T-cell (primary cell): Measurements from ENCODE around the gene TMEM170A. TPM values are rescaled to one million over a fixed set of nuclear protein-coding genes. Genes with fewer than 3 reads are reported as not detected.
A peak's percentile ranks its signal among the peaks of the same experiment; 100 is the strongest.

Experiments used
- ATAC-seq, 4 experiments: fragments of 200-7000 bp in 3 of 4; fragments of 150-1000 bp in 1 of 4; cut with Tn5 transposase; replicated peaks in 1 of 4; 1 replicate in 3 of 4; 2 replicates in 1 of 4; pipeline ENCODE4 v1.10.0; 2021; ENCODE audit warnings: moderate library complexity in 3 of 4, mild to moderate bottlenecking in 2 of 4, moderate number of reproducible peaks in 1 of 4
- CTCF ChIA-PET, 2 donors: fragments of 300-600 bp; sonication (Branson Sonifier 250); formaldehyde crosslinking; loops; one replicate each; lab custom pipeline; 2022; ENCODE audit warnings: antibody characterized with exemption in 2 of 2; lab: Charles Lee
- POLR2A ChIA-PET, 2 donors: fragments of 300-600 bp; sonication (Branson Sonifier 250); formaldehyde crosslinking; loops; one replicate each; lab custom pipeline; 2022; ENCODE audit warnings: antibody characterized with exemption in 2 of 2; lab: Charles Lee
- DNase-seq, 35 experiments: peaks; one replicate each; pipeline versions ENCODE4 v3.0.0 to v3.0.0-alpha.2; 2013 to 2023
- H3K27ac ChIP-seq: one replicate; pipeline ENCODE4 v1.5.1; 2013; ENCODE audit warnings: low read length
- H3K27me3 ChIP-seq, 2 experiments: replicated peaks in 1 of 2; 1 replicate in 1 of 2; 2 replicates in 1 of 2; pipeline versions ENCODE4 v1.6.1 to v1.7.0; 2013; ENCODE audit warnings: low read length in 1 of 2, mixed read lengths in 1 of 2; ENCODE audit not compliant: control insufficient read depth in 2 of 2, insufficient read depth in 2 of 2; ENCODE audit errors: extremely low read depth in 1 of 2
- H3K36me3 ChIP-seq, 2 donors: 1 replicate in 1 of 2; 2 replicates in 1 of 2; pipeline versions ENCODE4 v1.6.1 to v1.7.0; 2013; ENCODE audit warnings: low read length in 1 of 2; ENCODE audit not compliant: control insufficient read depth in 2 of 2, insufficient read depth in 1 of 2; ENCODE audit errors: extremely low read depth in 1 of 2
- H3K4me1 ChIP-seq, 2 experiments: 1 replicate in 1 of 2; 2 replicates in 1 of 2; pipeline versions ENCODE4 v1.6.1 to v1.7.0; 2013; ENCODE audit warnings: low read length in 2 of 2, mixed read lengths in 1 of 2; ENCODE audit not compliant: insufficient read depth in 2 of 2, control insufficient read depth in 1 of 2; ENCODE audit errors: extremely low read depth in 1 of 2
- H3K4me3 ChIP-seq, 2 donors: 1 replicate in 1 of 2; 2 replicates in 1 of 2; pipeline versions ENCODE4 v1.5.1 to v1.7.0; 2013; ENCODE audit warnings: mild to moderate bottlenecking in 2 of 2, low read length in 1 of 2, moderate library complexity in 1 of 2; ENCODE audit not compliant: control insufficient read depth in 1 of 2; ENCODE audit errors: extremely low read depth in 1 of 2
- H3K9me3 ChIP-seq: 2 replicates; pipeline ENCODE4 v1.7.0; 2013
- H3K27ac Mint-ChIP-seq, 2 donors: one replicate each; pipeline ENCODE4 v1.8.0; 2020 to 2021; ENCODE audit warnings: mild to moderate bottlenecking in 2 of 2, mixed read lengths in 2 of 2
- H3K27me3 Mint-ChIP-seq, 2 donors: one replicate each; pipeline ENCODE4 v1.8.0; 2021 to 2022; ENCODE audit warnings: mixed read lengths in 2 of 2
- H3K36me3 Mint-ChIP-seq: one replicate; pipeline ENCODE4 v1.8.0; 2021; ENCODE audit warnings: mixed read lengths
- H3K4me1 Mint-ChIP-seq, 3 donors: one replicate each; pipeline ENCODE4 v1.8.0; 2020 to 2022; ENCODE audit warnings: mixed read lengths in 3 of 3, mild to moderate bottlenecking in 1 of 3
- H3K4me3 Mint-ChIP-seq, 3 donors: one replicate each; pipeline ENCODE4 v1.8.0; 2020 to 2022; ENCODE audit warnings: mild to moderate bottlenecking in 3 of 3, mixed read lengths in 3 of 3, moderate library complexity in 3 of 3
- H3K9me3 Mint-ChIP-seq, 3 donors: one replicate each; pipeline ENCODE4 v1.8.0; 2020 to 2022; ENCODE audit warnings: mixed read lengths in 3 of 3
- WGBS: methylation state at CpG from one replicate; pipeline ENCODE4 v1.1.5; 2013; ENCODE audit warnings: missing lambda C conversion rate; ENCODE audit not compliant: insufficient coverage; 5-methylcytosine and 5-hydroxymethylcytosine counted together
- total RNA-seq, 35 experiments: library from RNA in 6 of 35; stranded (reverse) in 6 of 35; fragments of 120-200 nt in 1 of 35; gene quantifications; one replicate each; pipeline versions ENCODE4 v1.2.1 to v1.2.4 and lab custom pipeline; 2013 to 2026

The TMEM170A gene
- total RNA-seq, 5 donors from 2014 or later (not counting 1 experiment from before 2014, with no cell fraction given): 37.7 to 45.8 (median 41.9) TPM

DNA sequence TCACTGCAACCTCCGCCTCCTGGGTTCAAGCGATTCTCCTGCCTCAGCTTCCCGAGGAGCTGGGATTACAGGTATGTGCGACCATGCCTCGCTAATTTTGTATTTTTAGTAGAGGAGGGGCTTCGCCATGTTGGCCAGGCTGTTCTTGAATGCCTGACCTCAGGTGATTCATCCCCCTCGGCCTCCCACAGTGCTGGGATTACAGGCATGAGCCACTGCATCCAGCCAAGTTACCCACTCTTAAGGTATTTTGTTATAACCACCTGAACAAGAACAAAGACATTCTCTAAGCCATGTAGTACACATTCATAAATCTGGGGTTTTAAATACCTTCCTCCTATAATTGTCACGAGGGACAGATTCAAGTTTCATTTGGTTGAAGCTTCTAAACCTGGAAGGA is 12.3 kb upstream of the TMEM170A start:
- no peak overlapping the region for H3K4me3 ChIP-seq
- Mint-ChIP-seq H3K27me3 (peaks cover 14 to 21% of the 10 kb centered on the region in 2 donors), H3K4me1 (peaks cover 0 to 3% (median 1%) of the 10 kb centered on the region in 3 donors), H3K27ac (no peak overlapping the region), H3K4me3 (no peak overlapping the region), H3K36me3 (no peaks in the 10 kb centered on the region), H3K9me3 (no peaks in the 10 kb centered on the region)
- H3K27ac ChIP-seq: no peak overlapping the region
- ATAC-seq (no peak), DNase-seq (no peak)
- peaks cover 0 to 9% of the 10 kb centered on the region in 2 experiments for H3K27me3 ChIP-seq
- WGBS: 77% methylated on average over 1 of the region's 8 CpGs
- POLR2A ChIA-PET: no interaction called here
- H3K9me3 ChIP-seq: no peaks in the 10 kb centered on the region
- CTCF ChIA-PET: interaction anchor here in 1 of 2 donors (1.6 kb wide), 1 partner anchor 40 kb away, joined by 3 read pairs; no protein-coding TSS in a partner anchor
- H3K4me1 ChIP-seq: peaks cover 0 to under 1% of the 10 kb centered on the region in 2 experiments
- no peaks in the 10 kb centered on the region for H3K36me3 ChIP-seq

- ChIA-PET POLR2A (no interaction called here), CTCF (interaction anchor here in 1 of 2 donors (0.6 to 1.6 kb wide), 2 partner anchors 41 to 164 kb away, joined by 3 read pairs; no protein-coding TSS in a partner anchor)
- Histone ChIP-seq H3K27me3 (no peaks in the 10 kb centered on the region), H3K36me3 (no peaks in the 10 kb centered on the region), H3K27ac (no peak overlapping the region), H3K4me3 (no peak overlapping the region), H3K9me3 (no peaks in the 10 kb centered on the region), H3K4me1 (peaks cover 0 to 3% of the 10 kb centered on the region in 2 experiments)
- 94% methylated on average over 2 of the region's 2 CpGs for WGBS
- DNase-seq (no peak), ATAC-seq (no peak)
- Mint-ChIP-seq H3K36me3 (no peaks in the 10 kb centered on the region), H3K4me3 (no peak overlapping the region), H3K4me1 (peaks cover 0 to 6% (median 3%) of the 10 kb centered on the region in 3 donors), H3K27me3 (peaks cover 14 to 17% of the 10 kb centered on the region in 2 donors), H3K9me3 (no peaks in the 10 kb centered on the region), H3K27ac (no peak overlapping the region)
Measured at GRCh38 chr16:75475420-75475847, 10.9 kb upstream of the TMEM170A start.

- H3K27me3 ChIP-seq: no peaks in the 10 kb centered on the region
- POLR2A ChIA-PET: no interaction called here
- H3K4me3 Mint-ChIP-seq: no peak overlapping the region
- H3K27me3 Mint-ChIP-seq: peaks cover 10% of the 10 kb centered on the region in 2 donors
- CTCF ChIA-PET: interaction anchor here (0.6 to 1.3 kb wide), 4 partner anchors 17 to 293 kb away, joined by 3 to 6 read pairs (median 3); no protein-coding TSS in a partner anchor
- no peak for DNase-seq
- H3K36me3 Mint-ChIP-seq: no peaks in the 10 kb centered on the region
- 93% methylated on average over 15 of the region's 17 CpGs for WGBS
- H3K27ac ChIP-seq: no peak overlapping the region
- H3K4me1 Mint-ChIP-seq: peaks cover 0 to 6% (median 3%) of the 10 kb centered on the region in 3 donors
- no peaks in the 10 kb centered on the region for H3K9me3 Mint-ChIP-seq
- no peaks in the 10 kb centered on the region for H3K36me3 ChIP-seq
- H3K9me3 ChIP-seq: no peaks in the 10 kb centered on the region
- H3K27ac Mint-ChIP-seq: no peak overlapping the region
- ATAC-seq: no peak
- peaks cover 0 to 3% of the 10 kb centered on the region in 2 experiments for H3K4me1 ChIP-seq
- no peak overlapping the region for H3K4me3 ChIP-seq
Measured at GRCh38 chr16:75472908-75473877, 8.7 kb upstream of the TMEM170A start.

DNA sequence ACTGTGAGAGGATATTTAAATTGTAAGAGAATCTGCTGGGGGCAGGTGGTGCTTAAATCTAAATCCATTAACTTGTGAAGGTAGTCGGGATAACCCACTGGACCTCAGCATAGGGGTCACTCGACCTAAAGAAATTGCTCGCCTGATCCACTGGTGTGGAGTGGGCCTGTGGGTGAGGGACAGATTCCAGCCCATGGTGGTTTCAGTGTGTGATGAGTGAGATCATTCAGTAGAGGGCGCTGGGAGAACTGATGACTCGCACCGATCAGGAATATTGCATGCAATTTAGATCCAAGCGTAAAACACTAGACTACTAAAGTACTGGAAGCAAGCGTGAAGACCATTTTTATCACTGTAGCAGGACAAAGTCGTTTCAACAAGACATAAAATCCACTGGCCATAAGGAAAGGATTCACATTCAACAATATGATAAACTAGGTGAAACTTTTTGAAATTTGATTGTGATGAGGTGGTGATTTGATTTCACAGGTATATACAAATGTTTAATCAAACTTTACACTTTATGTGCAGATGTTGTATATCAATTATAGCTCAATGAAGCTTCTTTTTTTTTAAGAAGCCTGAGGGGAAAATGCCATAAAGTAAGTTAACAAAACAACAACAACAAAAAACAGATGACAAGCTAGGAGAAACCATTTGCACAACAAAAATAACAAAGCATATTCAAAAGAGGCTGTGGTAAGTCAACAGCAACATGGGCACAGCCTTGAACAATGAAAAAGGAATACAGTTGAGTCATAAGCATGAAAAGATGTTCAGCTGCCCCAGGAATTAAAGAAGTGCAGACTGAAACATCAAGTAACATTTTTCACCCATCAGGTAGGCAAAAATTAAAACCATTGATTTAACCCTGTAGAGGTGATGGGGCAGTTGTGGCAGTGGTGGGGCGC is 7.5 kb upstream of the TMEM170A start:
- H3K27ac Mint-ChIP-seq: no peak overlapping the region
- no peaks in the 10 kb centered on the region for H3K36me3 Mint-ChIP-seq
- peak; percentile 83 to 90 (median 88) for ATAC-seq
- H3K4me1 Mint-ChIP-seq: peaks cover 0 to 6% (median 3%) of the 10 kb centered on the region in 3 donors
- no peak overlapping the region for H3K4me3 Mint-ChIP-seq
- peaks cover 2 to 3% of the 10 kb centered on the region in 2 donors for H3K27me3 Mint-ChIP-seq
- peak in 17 of 35 experiments; percentile 5 to 69 (median 18) for DNase-seq
- H3K9me3 ChIP-seq: no peaks in the 10 kb centered on the region
- no peaks in the 10 kb centered on the region for H3K9me3 Mint-ChIP-seq
- peaks cover 0 to 3% of the 10 kb centered on the region in 2 experiments for H3K27me3 ChIP-seq
- ChIA-PET CTCF (interaction anchor here (0.5 to 2.6 kb wide), 11 partner anchors 10 to 294 kb away, joined by 3 to 27 read pairs (median 3); partner anchors contain the start of genes ADAT1 (in 1 of the 2) and GABARAPL2 (in 1 of the 2)), POLR2A (no interaction called here)
- no peaks in the 10 kb centered on the region for H3K36me3 ChIP-seq
- WGBS: 39% methylated on average over 3 of the region's 10 CpGs
- peaks cover 0 to 3% of the 10 kb centered on the region in 2 experiments for H3K4me1 ChIP-seq
- no peak overlapping the region for H3K4me3 ChIP-seq
- H3K27ac ChIP-seq: no peak overlapping the region

DNA sequence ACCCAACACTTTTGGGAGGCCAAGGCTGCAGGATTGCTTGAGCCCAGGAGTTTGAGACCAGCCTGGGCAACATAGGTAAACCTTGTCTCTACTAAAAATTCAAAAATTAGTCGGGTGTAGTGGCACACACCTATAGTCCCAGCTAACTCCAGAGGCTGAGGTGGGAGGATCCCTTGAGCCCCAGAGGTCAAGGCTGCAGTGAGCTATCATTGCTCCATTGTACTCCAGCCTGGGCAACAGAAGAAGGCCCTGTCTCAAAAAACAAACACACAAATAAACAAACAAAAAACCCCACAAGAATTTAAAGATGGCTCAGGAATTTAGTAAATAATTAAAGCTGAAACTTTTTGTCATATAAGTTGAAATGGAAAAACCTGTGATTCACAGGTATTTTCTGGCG is 2.3 kb upstream of the TMEM170A start:
- H3K4me3 ChIP-seq: no peak overlapping the region
- CTCF ChIA-PET: interaction anchor here (0.5 to 1.3 kb wide), 6 partner anchors 33 to 1763 kb away, joined by 3 to 9 read pairs (median 5); partner anchors contain the start of genes CFDP1 (in 1 of the 2) and TMEM231 (in 1 of the 2)

More for the DNA sequence above, 2.3 kb upstream of the TMEM170A start:
- POLR2A ChIA-PET: no interaction called here
- Histone ChIP-seq H3K36me3 (no peaks in the 10 kb centered on the region), H3K9me3 (no peaks in the 10 kb centered on the region), H3K27me3 (peaks cover 0 to 3% of the 10 kb centered on the region in 2 experiments), H3K4me1 (peaks cover 5 to 19% of the 10 kb centered on the region in 2 experiments), H3K27ac (no peak overlapping the region)
- no peaks in the 10 kb centered on the region for H3K27me3 Mint-ChIP-seq
- H3K27ac Mint-ChIP-seq: no peak overlapping the region
- H3K9me3 Mint-ChIP-seq: no peaks in the 10 kb centered on the region
- H3K4me1 Mint-ChIP-seq: peaks cover 22 to 30% (median 25%) of the 10 kb centered on the region in 3 donors
- WGBS: no CpG with 5 or more reads among the region's 2 CpGs
- ATAC-seq (no peak), DNase-seq (no peak)
- no peaks in the 10 kb centered on the region for H3K36me3 Mint-ChIP-seq
- no peak overlapping the region for H3K4me3 Mint-ChIP-seq
